Myocyte (in vitro differentiated cells): ENCODE results near the gene MEIOSIN. TPM values are rescaled to one million over a fixed set of nuclear protein-coding genes. Genes with fewer than 3 reads are reported as not detected.
A peak's percentile ranks its signal among the peaks of the same experiment; 100 is the strongest.

Experiments
- DNase-seq: peaks from one replicate; pipeline ENCODE4 v3.0.0-alpha.2; 2012; ENCODE audit warnings: low read depth
- total RNA-seq: library from RNA; depleted of rRNA; stranded (reverse); fragments of >200 nt; gene quantifications from 2 replicates; pipeline ENCODE4 v1.2.3, GENCODE V29; 2014

MEIOSIN gene
- total RNA-seq, 1 donor from 2014 or later = not detected

DNA sequence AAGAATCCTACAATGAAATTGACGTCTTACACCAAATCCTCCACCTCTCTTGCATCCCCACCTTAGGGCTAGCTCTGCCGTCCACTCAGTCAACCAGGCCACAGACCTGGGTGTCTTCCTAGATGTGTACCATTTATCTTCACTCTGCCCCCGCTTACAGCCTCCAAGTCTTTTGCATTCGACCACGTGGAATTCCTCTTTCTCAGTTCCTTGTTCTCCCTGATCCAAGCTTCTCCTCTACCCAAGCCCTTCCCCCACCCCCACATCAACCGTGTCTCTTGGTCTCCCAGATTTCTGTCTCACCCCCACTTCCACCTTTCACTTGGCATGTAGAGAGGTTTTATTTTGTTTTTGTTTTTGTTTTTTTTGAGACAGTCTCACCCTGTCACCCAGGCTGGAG, 60.6 kb downstream of the MEIOSIN start:
- no peak for DNase-seq

DNA sequence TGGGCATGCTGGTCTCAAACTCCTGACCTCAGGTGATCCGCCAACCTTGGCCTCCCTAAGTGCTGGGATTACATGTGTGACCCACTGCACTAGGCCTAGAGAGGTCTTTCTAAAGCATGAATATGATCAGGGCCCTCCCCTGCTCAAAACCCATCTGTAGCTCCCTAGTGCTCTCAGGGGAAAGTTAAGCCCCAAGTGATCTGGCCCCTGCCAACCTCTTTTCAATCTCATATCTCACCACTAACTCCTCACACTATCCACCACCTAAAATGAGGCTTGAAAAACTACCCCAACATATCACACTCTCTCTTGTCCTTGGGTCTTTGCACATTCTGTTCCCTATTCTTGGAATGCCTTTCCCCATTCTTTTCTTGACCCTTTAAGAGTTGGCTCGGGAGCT, 61.4 kb downstream of the MEIOSIN start:
- no peak for DNase-seq

DNA sequence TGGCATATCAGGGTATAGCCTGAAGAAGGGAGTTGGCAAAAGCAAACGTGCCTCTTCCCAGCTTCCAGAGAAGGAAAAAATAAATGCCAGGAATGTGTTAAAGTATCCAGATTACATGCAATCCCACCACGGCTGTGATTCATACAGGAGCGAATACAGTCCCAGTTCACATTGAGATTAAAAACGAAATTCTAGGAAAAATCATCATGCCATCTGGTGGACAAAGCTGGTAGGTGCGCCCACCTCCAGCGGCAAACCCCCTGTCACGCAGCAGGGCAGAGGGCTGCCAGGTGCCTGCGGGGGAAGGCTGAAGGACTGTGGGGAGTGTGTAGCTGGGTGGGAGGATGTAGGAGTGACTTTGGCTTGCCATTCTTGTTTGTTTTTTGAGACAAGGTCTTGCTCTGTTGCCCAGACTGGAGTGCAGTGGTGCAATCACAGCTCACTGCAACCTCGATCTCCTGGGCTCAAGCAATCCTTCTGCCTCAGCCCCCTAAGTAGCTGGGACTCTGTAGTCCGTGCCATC, 65.8 kb downstream of the MEIOSIN start:
- DNase-seq = peak; percentile 83

DNA sequence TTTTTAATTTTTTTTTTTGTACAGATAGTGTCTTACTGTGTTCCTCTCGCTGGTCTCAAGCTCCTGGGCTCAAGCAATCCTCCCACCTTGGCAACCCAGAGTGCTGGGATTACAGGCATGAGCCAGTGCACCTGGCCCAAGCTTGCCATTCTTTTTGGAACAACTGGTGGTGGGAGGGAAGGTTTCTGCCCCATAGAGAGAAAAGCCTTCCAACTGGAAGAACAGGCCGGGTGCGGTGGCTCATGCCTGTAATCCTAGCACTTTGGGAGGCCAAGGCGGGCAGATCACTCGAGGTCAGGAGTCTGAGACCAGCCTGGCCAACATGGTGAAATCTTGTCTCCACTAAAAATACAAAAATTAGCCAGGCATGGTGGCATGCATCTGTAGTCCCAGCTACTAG, 66.3 kb downstream of the MEIOSIN start:
- peak; percentile 70 for DNase-seq

DNA sequence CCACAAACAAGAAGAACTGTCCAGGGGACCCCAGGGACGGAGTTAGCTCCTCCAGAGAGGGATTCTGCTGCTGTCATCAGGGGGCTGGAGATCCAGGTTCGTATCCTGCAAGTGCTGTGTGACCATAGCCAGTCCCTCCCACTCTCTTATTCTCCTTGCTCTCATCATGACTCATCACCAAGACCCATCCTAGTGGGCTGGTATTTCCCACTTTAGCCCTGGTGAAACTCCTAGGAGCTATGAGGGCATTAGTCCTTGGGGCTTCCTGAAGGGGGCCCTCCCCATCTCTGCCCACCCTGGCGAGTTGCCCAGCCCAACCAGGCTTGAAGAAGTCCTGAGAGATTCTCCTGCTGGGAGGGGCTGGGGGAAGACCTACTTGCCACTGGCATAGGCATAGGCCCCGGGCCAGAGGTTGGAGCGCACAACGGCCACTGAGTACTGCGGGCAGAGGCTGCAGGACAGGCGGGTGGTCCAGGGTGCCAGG, 66.9 kb downstream of the MEIOSIN start:
- peak; percentile 70 for DNase-seq

DNA sequence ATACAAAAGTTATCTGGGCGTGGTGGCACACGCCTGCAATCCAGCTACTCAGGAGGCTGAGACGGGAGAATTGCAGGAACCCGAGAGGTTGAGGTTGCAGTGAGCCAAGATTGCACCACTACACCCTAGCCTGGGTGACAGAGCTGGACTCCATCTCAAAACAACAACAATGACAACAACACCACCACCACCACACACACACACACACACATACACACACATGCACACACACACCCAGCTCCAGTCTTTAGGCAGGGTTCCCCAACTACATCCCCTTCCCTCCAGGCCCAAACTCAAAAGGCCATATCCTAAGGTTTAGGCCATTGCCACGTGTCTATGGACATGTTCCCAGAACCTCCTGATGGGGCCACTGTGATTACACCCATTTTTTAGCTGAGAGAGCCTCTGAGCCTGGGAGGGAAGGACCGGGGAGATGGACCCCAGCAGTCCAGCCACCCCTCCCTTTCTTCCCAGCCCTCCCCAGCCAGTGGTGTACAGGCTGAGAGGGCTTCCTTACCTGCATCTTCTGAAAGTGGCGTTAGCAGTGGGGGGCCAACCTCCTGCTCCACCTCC, 68.5 kb downstream of the MEIOSIN start:
- no peak for DNase-seq

DNA sequence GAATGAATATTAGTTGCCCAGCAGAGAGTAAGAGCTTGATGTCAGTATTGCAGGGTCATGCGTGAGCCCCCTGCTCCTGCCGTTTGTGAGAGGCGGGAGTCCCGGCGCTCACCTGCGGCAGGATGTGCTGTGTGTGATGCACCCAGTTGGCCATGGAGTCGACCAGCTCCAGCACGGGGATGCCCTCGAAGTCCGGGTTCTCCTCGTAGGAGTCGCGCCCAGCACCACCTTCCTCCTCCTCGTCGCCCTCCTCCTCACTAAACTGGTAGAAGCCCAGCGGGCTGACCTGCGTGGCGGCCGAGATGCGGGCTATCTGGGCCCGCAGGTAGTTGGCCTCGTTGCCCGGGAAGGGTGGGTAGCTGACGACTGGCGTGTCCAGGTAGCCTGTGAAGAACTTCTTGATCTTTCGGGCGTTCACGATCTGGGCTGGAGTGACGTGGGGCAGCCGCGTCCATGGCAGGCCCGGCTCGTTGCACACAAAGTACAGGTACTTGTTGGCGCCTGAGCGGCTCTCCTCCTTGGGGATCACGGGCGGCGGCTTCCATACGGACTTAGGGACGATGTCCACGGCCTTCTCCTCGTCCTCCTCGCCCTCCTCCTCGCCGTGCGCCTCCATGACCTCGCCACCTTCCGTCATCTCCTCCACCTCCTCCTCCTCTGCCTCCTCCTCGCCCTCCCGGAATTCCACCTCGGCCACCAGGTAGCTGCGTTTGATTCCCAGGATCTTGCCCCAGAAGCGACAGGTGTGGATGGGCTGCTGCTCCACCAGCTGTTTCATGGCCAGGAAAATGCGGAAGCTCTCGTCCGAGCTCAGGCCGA, 71.1 kb downstream of the MEIOSIN start:
- DNase-seq = no peak

GRCh38 chr19:45804959-45805230, 71.7 kb downstream of the MEIOSIN start:
- DNase-seq = no peak

DNA sequence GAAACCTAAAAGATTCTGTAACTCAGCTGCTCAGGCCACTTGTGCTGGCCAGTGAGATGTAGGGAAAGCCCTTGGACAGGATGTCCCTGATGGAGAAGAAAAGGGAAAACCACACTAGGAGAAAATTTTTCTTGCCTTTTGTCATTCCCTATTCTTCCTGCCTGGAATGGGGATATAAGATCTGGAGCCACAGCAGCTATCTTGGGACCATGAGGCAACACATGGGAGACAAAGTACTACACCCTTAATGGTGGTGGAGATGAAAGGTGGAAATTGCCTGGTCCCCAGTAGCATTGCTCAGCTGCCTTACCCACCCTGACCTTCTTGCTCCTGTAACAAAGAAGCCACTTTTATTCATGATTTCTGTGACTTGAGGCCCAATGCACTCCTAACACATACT, 72.5 kb downstream of the MEIOSIN start:
- DNase-seq = no peak

GRCh38 chr19:45809643-45810159, 76.5 kb downstream of the MEIOSIN start:
- DNase-seq = peak; percentile 56

DNA sequence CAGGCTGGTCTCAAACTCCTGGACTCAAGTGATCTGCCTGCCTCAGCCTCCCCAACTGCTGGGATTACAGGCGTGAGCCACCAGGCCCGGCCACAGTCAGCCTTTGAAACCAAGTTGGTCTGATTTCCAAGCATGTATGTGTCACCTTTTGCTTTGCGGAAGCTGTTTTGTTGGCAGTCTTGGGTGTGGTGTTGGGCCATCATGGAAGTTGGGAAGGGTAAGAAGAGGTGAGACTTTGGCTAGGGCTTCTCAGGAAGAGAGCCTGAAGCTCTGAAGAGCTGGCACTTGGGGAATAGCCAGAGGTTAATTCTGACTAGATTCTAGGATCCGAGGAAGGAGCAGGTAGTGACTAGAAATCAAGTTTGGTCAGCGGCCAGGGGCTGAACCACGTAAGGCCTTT, 79.1 kb downstream of the MEIOSIN start:
- no peak for DNase-seq

Other genes starting within 250 kb of the MEIOSIN start
- 120 and 139 TPM in 2 replicates for gene RTN2, start 236.4 kb upstream of the MEIOSIN start, total RNA-seq
- gene PPM1N, start 235.0 kb upstream of the MEIOSIN start, total RNA-seq = 0.26 and 0.64 TPM in 2 replicates
- gene VASP, start 226.0 kb upstream of the MEIOSIN start, total RNA-seq = 54.9 and 75.2 TPM in 2 replicates
- 16.1 and 21.0 TPM in 2 replicates for gene OPA3, start 148.6 kb upstream of the MEIOSIN start, total RNA-seq
- gene GPR4, start 131.2 kb upstream of the MEIOSIN start, total RNA-seq = not detected in 2 replicates
- 24.7 and 25.5 TPM in 2 replicates for gene EML2, start 94.0 kb upstream of the MEIOSIN start, total RNA-seq
- 0.37 TPM in 1 of 2 replicates, not detected in the other for gene GIPR, start 65.2 kb upstream of the MEIOSIN start, total RNA-seq
- gene SNRPD2, start 41.5 kb upstream of the MEIOSIN start, total RNA-seq = 132 and 143 TPM in 2 replicates
- 11.2 and 16.6 TPM in 2 replicates for gene QPCTL, start 40.8 kb upstream of the MEIOSIN start, total RNA-seq
- 9.0 TPM in 2 replicates for gene FBXO46, start 2.5 kb upstream of the MEIOSIN start, total RNA-seq
- 13.0 and 17.6 TPM in 2 replicates for gene SIX5, start 35.8 kb downstream of the MEIOSIN start, total RNA-seq
- gene DMPK, start 49.1 kb downstream of the MEIOSIN start, total RNA-seq = 907 and 1,143 TPM in 2 replicates
- gene DMWD, start 59.4 kb downstream of the MEIOSIN start, total RNA-seq = 60.2 and 62.3 TPM in 2 replicates
- 0.11 TPM in 1 of 2 replicates, not detected in the other for gene RSPH6A, start 81.9 kb downstream of the MEIOSIN start, total RNA-seq
- 39.8 and 40.5 TPM in 2 replicates for gene SYMPK, start 129.7 kb downstream of the MEIOSIN start, total RNA-seq
- not detected in 2 replicates for gene FOXA3, start 130.9 kb downstream of the MEIOSIN start, total RNA-seq
- gene IRF2BP1, start 152.7 kb downstream of the MEIOSIN start, total RNA-seq = 45.1 and 52.6 TPM in 2 replicates
- gene MYPOP, start 169.2 kb downstream of the MEIOSIN start, total RNA-seq = 5.1 and 5.8 TPM in 2 replicates
- not detected in 2 replicates for gene NANOS2, start 181.3 kb downstream of the MEIOSIN start, total RNA-seq
- gene NOVA2, start 240.4 kb downstream of the MEIOSIN start, total RNA-seq = not detected in 2 replicates